ENCODE data around the gene DPP4.

- TF ChIP-seq, protein P1, sequence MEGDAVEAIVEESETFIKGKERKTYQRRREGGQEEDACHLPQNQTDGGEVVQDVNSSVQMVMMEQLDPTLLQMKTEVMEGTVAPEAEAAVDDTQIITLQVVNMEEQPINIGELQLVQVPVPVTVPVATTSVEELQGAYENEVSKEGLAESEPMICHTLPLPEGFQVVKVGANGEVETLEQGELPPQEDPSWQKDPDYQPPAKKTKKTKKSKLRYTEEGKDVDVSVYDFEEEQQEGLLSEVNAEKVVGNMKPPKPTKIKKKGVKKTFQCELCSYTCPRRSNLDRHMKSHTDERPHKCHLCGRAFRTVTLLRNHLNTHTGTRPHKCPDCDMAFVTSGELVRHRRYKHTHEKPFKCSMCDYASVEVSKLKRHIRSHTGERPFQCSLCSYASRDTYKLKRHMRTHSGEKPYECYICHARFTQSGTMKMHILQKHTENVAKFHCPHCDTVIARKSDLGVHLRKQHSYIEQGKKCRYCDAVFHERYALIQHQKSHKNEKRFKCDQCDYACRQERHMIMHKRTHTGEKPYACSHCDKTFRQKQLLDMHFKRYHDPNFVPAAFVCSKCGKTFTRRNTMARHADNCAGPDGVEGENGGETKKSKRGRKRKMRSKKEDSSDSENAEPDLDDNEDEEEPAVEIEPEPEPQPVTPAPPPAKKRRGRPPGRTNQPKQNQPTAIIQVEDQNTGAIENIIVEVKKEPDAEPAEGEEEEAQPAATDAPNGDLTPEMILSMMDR (IDR thresholded peaks at IDR 0.05) = no peak
- no peak for TF ChIP-seq POLR2A (IDR thresholded peaks at IDR 0.05)
Observed at GRCh38 chr2:161975813-161976160, 98.2 kb downstream of the DPP4 start.
